OCI-LY1 (cell line): ENCODE data around the gene MYCL.

Experiments
- H2AFZ ChIP-seq: fragments of 200-600 bp; sonication (generic), shearing (Covaris generic); 2 replicates; pipeline ENCODE4 v1.6.0; 2014; ENCODE audit warnings: antibody characterized with exemption, mild to moderate bottlenecking, low read length
- H3F3A ChIP-seq: fragments of 200-600 bp; sonication (generic), shearing (Covaris generic); 2 replicates; pipeline ENCODE4 v1.6.0; 2014; ENCODE audit warnings: mild to moderate bottlenecking, antibody characterized with exemption, low read length, moderate library complexity; ENCODE audit not compliant: insufficient read depth
- H3K27ac ChIP-seq: fragments of 200-600 bp; sonication (generic); 2 replicates; pipeline ENCODE4 v1.5.1; 2014; ENCODE audit warnings: low read length, mixed run types, mild to moderate bottlenecking, low read depth; ENCODE audit not compliant: poor library complexity, severe bottlenecking
- H3K27me3 ChIP-seq: fragments of 200-600 bp; sonication (generic); 2 replicates; pipeline ENCODE4 v1.6.0; 2014; ENCODE audit warnings: antibody characterized with exemption, mild to moderate bottlenecking, low read length, moderate library complexity; ENCODE audit not compliant: insufficient read depth
- H3K36me3 ChIP-seq: fragments of 200-600 bp; sonication (generic); 2 replicates; pipeline ENCODE4 v1.6.1; 2014; ENCODE audit warnings: mild to moderate bottlenecking, antibody characterized with exemption, low read length, moderate library complexity, mixed read lengths; ENCODE audit not compliant: insufficient read depth
- H3K4me1 ChIP-seq: fragments of 200-600 bp; sonication (generic); 2 replicates; pipeline ENCODE4 v1.5.1; 2014; ENCODE audit warnings: mild to moderate bottlenecking, low read length, moderate library complexity; ENCODE audit not compliant: insufficient read depth, severe bottlenecking
- H3K4me2 ChIP-seq: fragments of 200-600 bp; sonication (generic), shearing (Covaris generic); 2 replicates; pipeline ENCODE4 v1.6.1; 2014; ENCODE audit warnings: low read length
- H3K4me3 ChIP-seq: fragments of 200-600 bp; sonication (generic); 2 replicates; pipeline ENCODE4 v1.5.1; 2014; ENCODE audit warnings: low read length, low read depth, mild to moderate bottlenecking, mixed read lengths; ENCODE audit not compliant: poor library complexity, severe bottlenecking
- H3K79me2 ChIP-seq: fragments of 200-600 bp; shearing (Covaris generic); 2 replicates; pipeline ENCODE4 v1.6.1; 2016; ENCODE audit warnings: mixed run types, low read length, mixed read lengths; ENCODE audit not compliant: insufficient read depth
- H3K9ac ChIP-seq: fragments of 200-600 bp; sonication (generic), shearing (Covaris generic); 2 replicates; pipeline ENCODE4 v1.6.1; 2014; ENCODE audit warnings: mild to moderate bottlenecking, low read length, mixed read lengths
- H3K9me2 ChIP-seq: fragments of 200-600 bp; sonication (generic), shearing (Covaris generic); 2 replicates; pipeline ENCODE4 v1.6.1; 2014; ENCODE audit warnings: low read depth, mild to moderate bottlenecking, low read length, mixed read lengths
- H3K9me3 ChIP-seq: fragments of 200-600 bp; shearing (Covaris generic); 2 replicates; pipeline ENCODE4 v1.6.1; 2014; ENCODE audit warnings: low read length, mixed read lengths
- H4K20me1 ChIP-seq: fragments of 200-600 bp; sonication (generic), shearing (Covaris generic); 2 replicates; pipeline ENCODE4 v1.6.0; 2016; ENCODE audit warnings: mild to moderate bottlenecking, low read length; ENCODE audit not compliant: insufficient read depth
- EZH2 ChIP-seq: fragments of 200-600 bp; sonication (generic), shearing (Covaris generic); IDR thresholded peaks from 2 replicates; pipeline ENCODE4 v1.8.0; 2017; ENCODE audit warnings: borderline replicate concordance, mixed run types, mild to moderate bottlenecking, antibody characterized with exemption, low read length, moderate library complexity, mixed read lengths
- TF ChIP-seq, protein P1 (sequence below): fragments of 200-600 bp; sonication (generic), shearing (Covaris generic); IDR thresholded peaks from 2 replicates; pipeline ENCODE4 v1.5.1; 2017; ENCODE audit warnings: mild to moderate bottlenecking, antibody characterized with exemption, low read length, moderate library complexity, mixed read lengths

Gene MYCL

DNA sequence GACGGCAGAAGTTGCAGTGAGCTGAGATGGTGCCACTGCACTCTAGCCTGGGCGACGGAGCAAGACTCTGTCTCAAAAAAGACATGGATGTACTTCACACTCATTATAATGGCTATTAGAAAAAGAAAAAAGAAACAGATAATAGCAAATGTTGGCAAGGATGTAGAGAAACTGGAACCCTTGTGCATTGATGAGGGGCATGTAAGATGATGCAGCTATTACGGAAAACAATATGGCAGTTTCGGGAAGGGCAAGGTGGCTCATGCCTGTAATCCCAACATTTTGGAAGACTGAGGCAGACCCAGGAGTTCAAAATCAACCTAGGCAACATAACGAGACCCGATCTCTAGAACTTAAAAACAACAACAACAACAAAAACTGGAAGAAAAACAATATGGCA is 40.7 kb downstream of the MYCL start:
- no peak overlapping the region for H3K4me2 ChIP-seq
- H3K9me3 ChIP-seq: no peaks in the 10 kb centered on the region
- H4K20me1 ChIP-seq: no peaks in the 10 kb centered on the region
- H3K27ac ChIP-seq: no peak overlapping the region
- no peaks in the 10 kb centered on the region for H3K27me3 ChIP-seq
- no peaks in the 10 kb centered on the region for H3F3A ChIP-seq
- peaks cover 32% of the 10 kb centered on the region for H3K36me3 ChIP-seq
- TF ChIP-seq EZH2: no peak
- TF ChIP-seq, protein P1, sequence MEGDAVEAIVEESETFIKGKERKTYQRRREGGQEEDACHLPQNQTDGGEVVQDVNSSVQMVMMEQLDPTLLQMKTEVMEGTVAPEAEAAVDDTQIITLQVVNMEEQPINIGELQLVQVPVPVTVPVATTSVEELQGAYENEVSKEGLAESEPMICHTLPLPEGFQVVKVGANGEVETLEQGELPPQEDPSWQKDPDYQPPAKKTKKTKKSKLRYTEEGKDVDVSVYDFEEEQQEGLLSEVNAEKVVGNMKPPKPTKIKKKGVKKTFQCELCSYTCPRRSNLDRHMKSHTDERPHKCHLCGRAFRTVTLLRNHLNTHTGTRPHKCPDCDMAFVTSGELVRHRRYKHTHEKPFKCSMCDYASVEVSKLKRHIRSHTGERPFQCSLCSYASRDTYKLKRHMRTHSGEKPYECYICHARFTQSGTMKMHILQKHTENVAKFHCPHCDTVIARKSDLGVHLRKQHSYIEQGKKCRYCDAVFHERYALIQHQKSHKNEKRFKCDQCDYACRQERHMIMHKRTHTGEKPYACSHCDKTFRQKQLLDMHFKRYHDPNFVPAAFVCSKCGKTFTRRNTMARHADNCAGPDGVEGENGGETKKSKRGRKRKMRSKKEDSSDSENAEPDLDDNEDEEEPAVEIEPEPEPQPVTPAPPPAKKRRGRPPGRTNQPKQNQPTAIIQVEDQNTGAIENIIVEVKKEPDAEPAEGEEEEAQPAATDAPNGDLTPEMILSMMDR: no peak
- H3K9me2 ChIP-seq: no peaks in the 10 kb centered on the region
- peaks cover 32% of the 10 kb centered on the region for H3K79me2 ChIP-seq
- no peak overlapping the region for H3K4me3 ChIP-seq
- no peak overlapping the region for H3K9ac ChIP-seq
- H2AFZ ChIP-seq: no peak overlapping the region
- no peaks in the 10 kb centered on the region for H3K4me1 ChIP-seq

DNA sequence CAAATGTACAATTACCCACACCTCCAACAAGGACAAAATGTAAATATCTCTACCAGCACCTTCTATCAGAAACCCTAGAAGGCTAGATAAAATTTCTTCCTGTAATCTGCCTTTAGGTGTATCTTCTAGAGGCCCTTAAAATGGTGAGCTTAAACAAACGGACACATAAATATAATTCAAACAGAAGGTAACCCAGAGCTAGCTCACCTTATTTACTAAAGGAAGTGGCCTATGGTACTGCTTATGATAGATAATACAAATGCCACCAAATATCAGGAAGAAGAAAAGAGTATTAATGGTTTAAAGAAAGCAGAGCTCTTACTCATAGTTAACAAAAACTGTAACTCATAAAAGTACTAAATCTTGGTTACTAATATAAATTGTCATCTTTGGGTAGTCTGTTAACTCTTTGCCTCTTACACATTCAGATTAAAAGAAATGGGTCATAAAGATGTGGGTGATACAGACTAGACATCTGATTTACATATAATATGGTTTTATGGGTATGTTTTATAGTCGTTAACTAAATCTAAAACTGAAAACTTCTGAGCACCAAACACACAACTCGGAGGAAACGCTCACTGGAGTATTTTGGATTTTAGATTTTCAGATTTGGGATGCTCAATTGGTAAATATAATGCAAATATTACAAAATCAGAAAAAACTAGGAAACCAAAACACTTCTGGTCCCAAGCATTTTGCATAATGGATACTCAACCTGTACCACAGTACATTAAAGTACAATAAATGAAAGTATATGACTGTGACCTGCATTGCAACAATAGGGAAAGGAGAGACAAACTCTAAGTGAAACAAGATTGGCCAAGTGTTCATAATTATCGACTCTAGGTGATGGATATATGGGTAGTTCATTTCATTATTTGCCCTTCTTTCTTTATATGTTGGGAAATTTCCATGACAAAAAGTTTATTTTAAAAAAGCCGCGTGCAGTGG is 41.6 kb downstream of the MYCL start:
- Histone ChIP-seq H3K4me2 (no peak overlapping the region), H3K27me3 (no peaks in the 10 kb centered on the region), H3F3A (no peaks in the 10 kb centered on the region), H3K4me1 (no peaks in the 10 kb centered on the region), H3K9me2 (no peaks in the 10 kb centered on the region), H3K79me2 (peaks cover 32% of the 10 kb centered on the region), H3K36me3 (peaks cover 35% of the 10 kb centered on the region), H3K27ac (no peak overlapping the region), H4K20me1 (no peaks in the 10 kb centered on the region), H3K9me3 (no peaks in the 10 kb centered on the region), H3K4me3 (no peak overlapping the region), H2AFZ (no peak overlapping the region), H3K9ac (no peak overlapping the region)
- no peak for TF ChIP-seq EZH2
- TF ChIP-seq, protein P1: no peak

DNA sequence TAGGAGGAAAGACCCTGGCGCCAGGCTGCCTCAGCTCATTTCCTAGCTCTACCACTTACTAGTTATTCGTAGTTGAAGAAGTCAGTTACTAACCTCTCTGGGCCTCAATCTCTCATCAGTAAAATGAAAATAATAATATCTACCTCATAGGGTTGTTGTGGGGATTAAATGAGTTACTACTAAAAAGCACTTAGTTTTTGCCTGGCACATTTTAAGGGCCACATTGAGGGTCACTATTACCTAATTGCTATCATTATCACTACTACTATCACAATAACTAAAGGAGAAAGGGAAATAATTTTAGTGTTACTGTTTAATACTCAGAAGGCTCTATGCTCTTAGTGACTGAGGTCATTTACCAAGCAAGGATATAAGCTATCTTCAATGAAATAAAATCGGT is 43.4 kb downstream of the MYCL start:
- no peak overlapping the region for H2AFZ ChIP-seq
- H3F3A ChIP-seq: no peaks in the 10 kb centered on the region
- no peaks in the 10 kb centered on the region for H4K20me1 ChIP-seq
- H3K4me1 ChIP-seq: no peaks in the 10 kb centered on the region
- TF ChIP-seq, protein P1: no peak
- TF ChIP-seq EZH2: no peak
- peaks cover 28% of the 10 kb centered on the region; the same call in 1 of the 2 replicates for H3K79me2 ChIP-seq
- H3K27ac ChIP-seq: no peak overlapping the region
- H3K9me3 ChIP-seq: no peaks in the 10 kb centered on the region
- H3K36me3 ChIP-seq: peaks cover 45% of the 10 kb centered on the region
- H3K4me3 ChIP-seq: no peak overlapping the region
- H3K4me2 ChIP-seq: no peak overlapping the region
- H3K27me3 ChIP-seq: no peaks in the 10 kb centered on the region
- no peaks in the 10 kb centered on the region for H3K9me2 ChIP-seq
- no peak overlapping the region for H3K9ac ChIP-seq
